Hypothalamus (tissue), 51 donors: ENCODE results near the gene STXBP4.

ENCODE experiments used
- DNase-seq, 51 donors: peaks; one replicate each; lab custom pipeline; 2025; lab: John Stamatoyannopoulos, UW

STXBP4 gene

GRCh38 chr17:55162556-55162946, 194.0 kb downstream of the STXBP4 start:
- no peak for DNase-seq

GRCh38 chr17:55163408-55163807, 194.8 kb downstream of the STXBP4 start:
- no peak for DNase-seq

GRCh38 chr17:55166506-55166905, 197.9 kb downstream of the STXBP4 start:
- DNase-seq, result no peak

GRCh38 chr17:55167024-55167725, 198.6 kb downstream of the STXBP4 start:
- DNase-seq, result no peak

GRCh38 chr17:55168958-55169687, 200.6 kb downstream of the STXBP4 start:
- DNase-seq, result no peak

GRCh38 chr17:55171634-55172328, 203.2 kb downstream of the STXBP4 start:
- no peak for DNase-seq

GRCh38 chr17:55172612-55173011, 204.0 kb downstream of the STXBP4 start:
- no peak for DNase-seq

GRCh38 chr17:55174133-55174532, 205.6 kb downstream of the STXBP4 start:
- DNase-seq, result no peak

- DNase-seq, result no peak
Measured at GRCh38 chr17:55175788-55176427, 207.3 kb downstream of the STXBP4 start.

- DNase-seq, result no peak
Measured at GRCh38 chr17:55177159-55177854, 208.7 kb downstream of the STXBP4 start.

GRCh38 chr17:55177855-55178217, 209.3 kb downstream of the STXBP4 start:
- DNase-seq, result no peak

- DNase-seq, result no peak
Measured at GRCh38 chr17:55186937-55187770, 218.6 kb downstream of the STXBP4 start.

- no peak for DNase-seq
Measured at GRCh38 chr17:55190748-55191147, 222.2 kb downstream of the STXBP4 start.

- DNase-seq, result no peak
Measured at GRCh38 chr17:55198690-55199370, 230.3 kb downstream of the STXBP4 start.

GRCh38 chr17:55200904-55201303, 232.3 kb downstream of the STXBP4 start:
- no peak for DNase-seq

GRCh38 chr17:55201308-55201932, 232.9 kb downstream of the STXBP4 start:
- DNase-seq, result no peak

- no peak for DNase-seq
Measured at GRCh38 chr17:55202896-55203295, 234.3 kb downstream of the STXBP4 start.

GRCh38 chr17:55208078-55208812, 239.7 kb downstream of the STXBP4 start:
- no peak for DNase-seq
